ENCODE data around the gene ACTG1. TPM values are rescaled to one million over a fixed set of nuclear protein-coding genes. Genes with fewer than 3 reads are reported as not detected.

Gene ACTG1
- total and polyA plus RNA-seq, 7 donors: 150 to 620 (median 405) TPM

DNA sequence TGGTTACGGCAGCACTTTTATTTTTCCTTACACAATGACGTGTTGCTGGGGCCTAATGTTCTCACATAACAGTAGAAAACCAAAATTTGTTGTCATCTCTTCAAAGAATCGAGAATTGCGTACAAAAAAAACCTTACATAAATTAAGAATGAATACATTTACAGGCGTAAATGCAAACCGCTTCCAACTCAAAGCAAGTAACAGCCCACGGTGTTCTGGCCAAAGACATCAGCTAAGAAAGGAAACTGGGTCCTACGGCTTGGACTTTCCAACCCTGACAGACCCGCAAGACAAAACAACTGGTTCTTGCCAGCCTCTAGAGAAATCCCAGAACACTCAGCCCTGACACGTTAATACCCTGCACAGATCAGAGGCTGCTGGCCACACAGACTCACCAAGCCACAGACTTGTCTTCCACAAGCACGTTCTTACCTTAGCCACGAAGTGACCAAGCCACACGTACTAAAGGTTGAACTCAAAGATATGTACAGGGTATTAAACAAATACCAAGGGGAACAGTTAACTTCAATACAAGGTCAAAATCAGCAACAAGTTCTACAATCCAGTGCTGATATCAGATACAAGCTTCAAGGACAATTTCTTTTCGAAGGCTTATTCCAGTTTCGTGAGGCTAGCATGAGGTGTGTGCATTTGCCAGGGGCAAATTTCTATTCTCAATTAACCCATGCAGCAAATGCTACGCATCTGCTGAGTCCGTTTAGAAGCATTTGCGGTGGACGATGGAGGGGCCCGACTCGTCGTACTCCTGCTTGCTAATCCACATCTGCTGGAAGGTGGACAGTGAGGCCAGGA lies 2.4 kb downstream of the ACTG1 start:
- Histone ChIP-seq H3K27me3 (ENCODE audit: insufficient read depth in 3 of 3, low read length in 2 of 3) (no peaks in the 10 kb centered on the region), H3K4me1 (peaks cover 3% of the 10 kb centered on the region), H3K4me3 (peak overlapping the region; percentile 86), H3K27ac (peak overlapping the region; percentile 100), H3K9me3 (no peaks in the 10 kb centered on the region), H3K36me3 (ENCODE audit: insufficient read depth in 1 of 2, low read depth in 1 of 2) (peaks cover 11 to 34% of the 10 kb centered on the region in 2 donors)
- no peak for DNase-seq
- intact Hi-C loops (cut with DNase I): loop anchor here in 1 of 2 donors (2.0 kb wide), 1 partner anchor 111 kb away; no protein-coding TSS in a partner anchor
- ATAC-seq: no peak
- 4 to 7% (median 6%) methylated on average over 22 of the region's 22 CpGs for WGBS, 3 donors
- TF ChIP-seq, protein P1, sequence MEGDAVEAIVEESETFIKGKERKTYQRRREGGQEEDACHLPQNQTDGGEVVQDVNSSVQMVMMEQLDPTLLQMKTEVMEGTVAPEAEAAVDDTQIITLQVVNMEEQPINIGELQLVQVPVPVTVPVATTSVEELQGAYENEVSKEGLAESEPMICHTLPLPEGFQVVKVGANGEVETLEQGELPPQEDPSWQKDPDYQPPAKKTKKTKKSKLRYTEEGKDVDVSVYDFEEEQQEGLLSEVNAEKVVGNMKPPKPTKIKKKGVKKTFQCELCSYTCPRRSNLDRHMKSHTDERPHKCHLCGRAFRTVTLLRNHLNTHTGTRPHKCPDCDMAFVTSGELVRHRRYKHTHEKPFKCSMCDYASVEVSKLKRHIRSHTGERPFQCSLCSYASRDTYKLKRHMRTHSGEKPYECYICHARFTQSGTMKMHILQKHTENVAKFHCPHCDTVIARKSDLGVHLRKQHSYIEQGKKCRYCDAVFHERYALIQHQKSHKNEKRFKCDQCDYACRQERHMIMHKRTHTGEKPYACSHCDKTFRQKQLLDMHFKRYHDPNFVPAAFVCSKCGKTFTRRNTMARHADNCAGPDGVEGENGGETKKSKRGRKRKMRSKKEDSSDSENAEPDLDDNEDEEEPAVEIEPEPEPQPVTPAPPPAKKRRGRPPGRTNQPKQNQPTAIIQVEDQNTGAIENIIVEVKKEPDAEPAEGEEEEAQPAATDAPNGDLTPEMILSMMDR (IDR thresholded peaks at IDR 0.05): no peak

DNA sequence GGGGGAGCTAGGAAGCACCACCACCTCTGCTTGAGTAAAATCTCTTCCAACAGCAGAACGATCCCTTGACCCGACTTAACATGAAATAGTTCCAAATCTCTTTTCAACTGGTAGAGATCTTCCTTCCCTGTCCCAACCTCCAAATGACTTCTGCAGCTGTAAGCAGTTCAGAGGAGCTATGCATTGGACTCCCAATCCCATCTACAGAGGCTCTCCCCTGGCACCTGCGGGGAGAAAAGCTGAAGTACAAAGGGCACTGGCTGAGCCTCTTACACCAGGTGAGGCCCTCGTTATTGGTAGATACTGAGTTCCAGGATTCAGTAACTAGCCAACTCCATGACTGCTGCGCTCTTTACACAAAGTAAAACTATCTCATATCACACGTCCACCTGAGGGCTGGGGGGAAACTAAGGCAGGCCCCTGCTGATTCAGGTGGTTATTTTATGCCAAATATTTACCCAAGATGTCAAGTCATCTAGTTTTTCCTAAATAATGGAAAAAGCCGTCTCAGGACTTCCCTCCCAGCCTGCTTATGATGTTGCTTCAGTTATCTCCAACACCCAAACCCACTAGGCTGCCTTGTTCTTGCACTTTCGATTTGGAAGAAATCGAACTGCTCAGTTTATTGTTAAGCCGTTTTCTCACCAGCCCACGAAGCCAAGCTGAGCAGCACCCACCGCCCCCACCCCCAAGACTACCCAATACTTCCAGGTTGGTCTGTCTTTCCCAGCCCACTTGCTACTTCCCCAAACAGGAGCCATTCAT lies 3.2 kb downstream of the ACTG1 start:
- WGBS, 3 donors: 21 to 30% (median 23%) methylated on average over 12 of the region's 12 CpGs
- TF ChIP-seq, protein P1 (IDR thresholded peaks at IDR 0.05): no peak
- Histone ChIP-seq H3K36me3 (ENCODE audit: insufficient read depth in 1 of 2, low read depth in 1 of 2) (peaks cover 11 to 34% of the 10 kb centered on the region in 2 donors), H3K27me3 (ENCODE audit: insufficient read depth in 3 of 3, low read length in 2 of 3) (no peaks in the 10 kb centered on the region), H3K27ac (peak overlapping the region; percentile 100), H3K4me3 (peak overlapping the region; percentile 86), H3K9me3 (no peaks in the 10 kb centered on the region), H3K4me1 (peaks cover 3% of the 10 kb centered on the region)
- no peak for ATAC-seq
- intact Hi-C loops (cut with DNase I): no loop called here
- no peak for DNase-seq

DNA sequence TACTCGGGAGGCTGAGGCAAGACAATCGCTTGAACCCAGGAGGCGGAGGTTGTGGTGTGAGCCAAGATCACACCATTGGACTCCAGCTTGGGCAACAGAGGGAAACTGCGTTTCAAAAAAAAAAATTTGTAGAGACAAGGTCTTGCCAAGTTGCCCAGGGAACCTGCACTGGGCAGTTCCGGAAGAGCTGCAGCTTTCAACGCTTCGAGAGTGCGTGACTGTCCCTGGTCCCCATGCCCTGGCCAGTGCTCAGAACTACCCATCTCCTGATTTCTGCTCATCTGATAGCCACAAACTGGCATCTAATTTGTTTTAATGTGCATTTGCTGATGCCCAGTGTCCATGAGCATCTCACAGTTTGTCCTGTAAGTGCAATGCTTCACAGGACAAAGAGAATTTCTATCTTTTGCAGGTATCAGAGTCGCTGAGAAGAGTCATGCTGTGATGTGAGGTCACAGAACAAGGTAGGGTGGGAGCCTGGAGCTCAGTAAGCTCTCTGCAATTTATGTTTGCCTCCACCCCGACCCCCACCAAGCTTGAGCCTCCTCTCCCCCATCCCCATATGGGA lies 3.9 kb downstream of the ACTG1 start:
- no peaks in the 10 kb centered on the region for H3K9me3 ChIP-seq
- no peaks in the 10 kb centered on the region for H3K27me3 ChIP-seq (ENCODE audit: insufficient read depth in 3 of 3, low read length in 2 of 3)
- TF ChIP-seq, protein P1 (IDR thresholded peaks at IDR 0.05): no peak
- H3K27ac ChIP-seq: peak overlapping the region; percentile 100
- H3K4me1 ChIP-seq: peaks cover 3% of the 10 kb centered on the region
- intact Hi-C loops (cut with DNase I): no loop called here
- H3K36me3 ChIP-seq (ENCODE audit: insufficient read depth in 1 of 2, low read depth in 1 of 2): peaks cover 11 to 34% of the 10 kb centered on the region in 2 donors
- DNase-seq (no peak), ATAC-seq (peak in 2 of 4 donors; percentile 15 to 16)
- peak overlapping the region; percentile 86 for H3K4me3 ChIP-seq
- WGBS, 3 donors: 27 to 60% (median 37%) methylated on average over 10 of the region's 10 CpGs

DNA sequence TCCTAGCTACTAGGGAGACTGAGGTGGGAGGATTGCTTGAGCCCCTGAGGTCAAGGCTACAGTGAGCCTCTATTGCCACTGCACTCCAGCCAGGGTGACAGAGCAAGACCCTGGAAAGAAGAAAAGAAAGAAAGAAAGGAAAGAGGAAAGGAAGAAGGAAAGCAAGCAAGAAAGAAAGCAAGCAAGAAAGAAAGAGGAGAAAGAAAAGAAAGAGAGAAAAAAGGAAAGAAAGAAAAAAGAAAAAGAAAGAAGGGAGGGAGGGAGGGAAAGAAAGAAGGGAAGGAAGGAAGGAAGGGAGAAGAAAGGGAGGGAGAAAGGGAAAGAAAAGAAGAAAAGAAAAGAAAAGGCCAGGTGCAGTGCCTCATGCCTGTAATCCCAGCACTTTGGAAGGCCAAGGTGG lies 9.0 kb downstream of the ACTG1 start:
- Histone ChIP-seq H3K27me3 (ENCODE audit: insufficient read depth in 3 of 3, low read length in 2 of 3) (no peaks in the 10 kb centered on the region), H3K4me1 (no peaks in the 10 kb centered on the region), H3K4me3 (no peak overlapping the region), H3K27ac (no peak overlapping the region), H3K9me3 (no peaks in the 10 kb centered on the region), H3K36me3 (ENCODE audit: insufficient read depth in 1 of 2, low read depth in 1 of 2) (no peaks in the 10 kb centered on the region)
- DNase-seq: no peak
- no peak for ATAC-seq
- intact Hi-C loops (cut with DNase I): no loop called here
- TF ChIP-seq, protein P1 (IDR thresholded peaks at IDR 0.05): no peak

Data from psoas muscle (tissue), 8 donors.